Astrocyte (in vitro differentiated cells and primary cell): ENCODE measurements around the gene PCP2. TPM values are rescaled to one million over a fixed set of nuclear protein-coding genes. Genes with fewer than 3 reads are reported as not detected.

Experiments used
- DNase-seq: peaks from one replicate; pipeline ENCODE4 v3.0.0-alpha.2; 2010; ENCODE audit warnings: low read depth
- FAIRE-seq: peaks from 2 replicates; lab custom pipeline; 2011; peaks lifted over from hg19 to GRCh38; lab: Jason Lieb, UNC
- H2AFZ ChIP-seq: 2 replicates; pipeline ENCODE4 v1.6.0; 2012; ENCODE audit warnings: low read depth, low read length, inconsistent platforms
- H3K27ac ChIP-seq: 2 replicates; pipeline ENCODE4 v1.5.1; 2011; ENCODE audit warnings: low read depth, low read length, inconsistent platforms
- H3K27me3 ChIP-seq: 2 replicates; pipeline ENCODE4 v1.6.0; 2011; ENCODE audit warnings: low read length, inconsistent platforms; ENCODE audit not compliant: insufficient read depth
- H3K36me3 ChIP-seq: 2 replicates; pipeline ENCODE4 v1.5.1; 2011; ENCODE audit warnings: low read length, inconsistent platforms; ENCODE audit not compliant: insufficient read depth
- H3K4me1 ChIP-seq: 2 replicates; pipeline ENCODE4 v1.5.1; 2011; ENCODE audit warnings: low read length, inconsistent platforms; ENCODE audit not compliant: insufficient read depth
- H3K4me2 ChIP-seq: 2 replicates; pipeline ENCODE4 v1.6.0; 2012; ENCODE audit warnings: low read length, inconsistent platforms
- H3K4me3 ChIP-seq: 2 replicates; pipeline ENCODE4 v1.5.1; 2011; ENCODE audit warnings: low read depth, mild to moderate bottlenecking, low read length, inconsistent platforms; ENCODE audit not compliant: insufficient read depth
- H3K79me2 ChIP-seq: 2 replicates; pipeline ENCODE4 v1.6.0; 2012; ENCODE audit warnings: mild to moderate bottlenecking, low read length, inconsistent platforms; ENCODE audit not compliant: insufficient read depth
- H3K9ac ChIP-seq: 2 replicates; pipeline ENCODE4 v1.6.0; 2012; ENCODE audit warnings: mild to moderate bottlenecking, low read length, inconsistent platforms
- H3K9me3 ChIP-seq: 2 replicates; pipeline ENCODE4 v1.5.1; 2012; ENCODE audit warnings: low read depth, mild to moderate bottlenecking, low read length, inconsistent platforms; ENCODE audit not compliant: insufficient read depth
- H4K20me1 ChIP-seq: 2 replicates; pipeline ENCODE4 v1.6.0; 2012; ENCODE audit warnings: low read length, inconsistent platforms; ENCODE audit not compliant: insufficient read depth
- H3K27ac Mint-ChIP-seq: one replicate; pipeline ENCODE4 v1.8.0; 2021; ENCODE audit warnings: mild to moderate bottlenecking, mixed read lengths; ENCODE audit not compliant: unreplicated experiment
- H3K27me3 Mint-ChIP-seq: one replicate; pipeline ENCODE4 v1.8.0; 2021; ENCODE audit warnings: low read depth, mixed read lengths; ENCODE audit not compliant: unreplicated experiment
- H3K36me3 Mint-ChIP-seq: one replicate; pipeline ENCODE4 v1.8.0; 2021; ENCODE audit warnings: low read depth, mixed read lengths; ENCODE audit not compliant: unreplicated experiment
- H3K4me1 Mint-ChIP-seq: one replicate; pipeline ENCODE4 v1.8.0; 2021; ENCODE audit warnings: low read depth, mixed read lengths; ENCODE audit not compliant: unreplicated experiment
- H3K4me3 Mint-ChIP-seq: one replicate; pipeline ENCODE4 v1.8.0; 2021; ENCODE audit warnings: mild to moderate bottlenecking, moderate library complexity, mixed read lengths; ENCODE audit not compliant: unreplicated experiment
- H3K9me3 Mint-ChIP-seq: one replicate; pipeline ENCODE4 v1.8.0; 2021; ENCODE audit warnings: mild to moderate bottlenecking, mixed read lengths; ENCODE audit not compliant: unreplicated experiment
- CTCF ChIP-seq: IDR thresholded peaks from 2 replicates; pipeline ENCODE4 v1.5.1; 2011; ENCODE audit warnings: low read depth, mild to moderate bottlenecking, inconsistent platforms, low read length, moderate library complexity; ENCODE audit not compliant: insufficient read depth
- EZH2 ChIP-seq: IDR thresholded peaks from 2 replicates; pipeline ENCODE4 v1.6.1; 2012; ENCODE audit warnings: mild to moderate bottlenecking, low read length, inconsistent platforms; ENCODE audit not compliant: insufficient read depth
- total RNA-seq: library from RNA; stranded (reverse); gene quantifications from 2 replicates; pipeline ENCODE4 v1.2.1, GENCODE V29; 2021

PCP2 gene
- total RNA-seq, 1 donor from 2014 or later, result not detected

GRCh38 chr19:7612282-7613274 lies 20.9 kb downstream of the PCP2 start:
- no peaks in the 10 kb centered on the region for H3K9me3 Mint-ChIP-seq
- H3K36me3 Mint-ChIP-seq, result peaks cover 3% of the 10 kb centered on the region
- no peaks in the 10 kb centered on the region for H3K27me3 Mint-ChIP-seq
- no peaks in the 10 kb centered on the region for H4K20me1 ChIP-seq
- H3K4me3 ChIP-seq, result no peak overlapping the region
- DNase-seq, result no peak
- no peaks in the 10 kb centered on the region for H3K36me3 ChIP-seq
- H3K27me3 ChIP-seq, result no peaks in the 10 kb centered on the region
- no peak for FAIRE-seq
- H3K79me2 ChIP-seq, result no peaks in the 10 kb centered on the region
- no peaks in the 10 kb centered on the region for H3K9me3 ChIP-seq
- no peaks in the 10 kb centered on the region for H3K4me1 ChIP-seq
- H2AFZ ChIP-seq, result no peak overlapping the region
- no peak overlapping the region for H3K27ac Mint-ChIP-seq
- no peak overlapping the region for H3K4me2 ChIP-seq
- no peak overlapping the region for H3K9ac ChIP-seq
- H3K4me1 Mint-ChIP-seq, result no peaks in the 10 kb centered on the region
- no peak overlapping the region for H3K27ac ChIP-seq
- TF ChIP-seq CTCF, result no peak
- TF ChIP-seq EZH2, result no peak
- H3K4me3 Mint-ChIP-seq, result no peak overlapping the region

- no peaks in the 10 kb centered on the region for H3K4me1 Mint-ChIP-seq
These were observed 21.8 kb downstream of the PCP2 start for GRCh38 chr19:7611541-7612279.

More at GRCh38 chr19:7611541-7612279, 21.8 kb downstream of the PCP2 start:
- no peak overlapping the region for H3K4me3 ChIP-seq
- no peak overlapping the region for H2AFZ ChIP-seq
- Mint-ChIP-seq H3K36me3 (peaks cover 3% of the 10 kb centered on the region), H3K27ac (no peak overlapping the region), H3K27me3 (no peaks in the 10 kb centered on the region), H3K9me3 (no peaks in the 10 kb centered on the region), H3K4me3 (no peak overlapping the region)
- no peaks in the 10 kb centered on the region for H3K4me1 ChIP-seq
- FAIRE-seq (no peak), DNase-seq (no peak)
- no peaks in the 10 kb centered on the region for H3K9me3 ChIP-seq
- TF ChIP-seq EZH2 (no peak), CTCF (no peak)
- H3K27ac ChIP-seq, result no peak overlapping the region
- H3K79me2 ChIP-seq, result no peaks in the 10 kb centered on the region
- no peaks in the 10 kb centered on the region for H3K27me3 ChIP-seq
- H3K4me2 ChIP-seq, result no peak overlapping the region
- H3K36me3 ChIP-seq, result no peaks in the 10 kb centered on the region
- H3K9ac ChIP-seq, result no peak overlapping the region
- H4K20me1 ChIP-seq, result no peaks in the 10 kb centered on the region
